SK-N-SH (cell line): Measurements from ENCODE around the gene PROSER2. TPM values are rescaled to one million over a fixed set of nuclear protein-coding genes. Genes with fewer than 3 reads are reported as not detected.

Source experiments
- CTCF ChIA-PET: fragments of 300-600, 350-600 bp; formaldehyde crosslinking; extraction: SDS; loops from one replicate; lab custom pipeline; 2021; lab: Yijun Ruan, JAX
- POLR2A ChIA-PET: fragments of 350-600 bp; sonication (Branson Sonifier 250); formaldehyde crosslinking; extraction: SDS; loops from one replicate; lab custom pipeline; 2020; ENCODE audit warnings: antibody characterized with exemption, inconsistent platforms; lab: Yijun Ruan, JAX
- DNase-seq: peaks from one replicate; pipeline ENCODE4 v3.0.0; 2012
- H2AFZ ChIP-seq: fragments of 200-600 bp; sonication (generic); 2 replicates; pipeline ENCODE4 v1.8.1; 2016; ENCODE audit warnings: antibody characterized with exemption, mild to moderate bottlenecking, low read depth
- H3F3A ChIP-seq: fragments of 200-600 bp; sonication (generic); replicated peaks from 2 replicates; pipeline ENCODE3; 2016; ENCODE audit warnings: antibody characterized with exemption, mild to moderate bottlenecking; ENCODE audit not compliant: insufficient read depth
- H3K27ac ChIP-seq, 2 experiments: fragments of 200-500 bp in 1 of 2; fragments of 200-600 bp in 1 of 2; sonication (Bioruptor generic) in 1 of 2; sonication (generic), shearing (Covaris generic) in 1 of 2; 2 replicates each; pipeline versions ENCODE4 v1.5.1 to v1.6.1; 2014 to 2016; ENCODE audit warnings: low read depth in 2 of 2, inconsistent platforms in 1 of 2, low read length in 1 of 2, mild to moderate bottlenecking in 1 of 2, mixed read lengths in 1 of 2
- H3K27me3 ChIP-seq: fragments of 200-600 bp; sonication (generic), shearing (Covaris generic); 2 replicates; pipeline ENCODE4 v1.6.1; 2016; ENCODE audit warnings: mixed run types; ENCODE audit not compliant: insufficient read depth
- H3K36me3 ChIP-seq, 2 experiments: fragments of 200-500 bp in 1 of 2; fragments of 200-600 bp in 1 of 2; sonication (Bioruptor generic) in 1 of 2; sonication (generic) in 1 of 2; replicated peaks in 1 of 2; 2 replicates each; pipeline versions ENCODE3 to v1.5.1; 2014 to 2016; ENCODE audit warnings: low read length in 1 of 2, mild to moderate bottlenecking in 1 of 2; ENCODE audit not compliant: insufficient read depth in 2 of 2, control insufficient read depth in 1 of 2
- H3K4me1 ChIP-seq, 2 experiments: fragments of 200-500 bp in 1 of 2; fragments of 200-600 bp in 1 of 2; sonication (Bioruptor generic) in 1 of 2; sonication (generic), shearing (Covaris generic) in 1 of 2; 2 replicates each; pipeline versions ENCODE4 v1.5.1 to v1.6.1; 2014 to 2016; ENCODE audit warnings: low read depth in 1 of 2, low read length in 1 of 2, mixed run types in 1 of 2; ENCODE audit not compliant: insufficient read depth in 2 of 2, control insufficient read depth in 1 of 2
- H3K4me2 ChIP-seq: fragments of 200-600 bp; sonication (generic), shearing (Covaris generic); 2 replicates; pipeline ENCODE4 v1.6.1; 2017; ENCODE audit warnings: mixed run types
- H3K4me3 ChIP-seq, 2 experiments: fragments of 200-500 bp in 1 of 2; fragments of 200-600 bp in 1 of 2; sonication (Bioruptor generic) in 1 of 2; sonication (generic), shearing (Covaris generic) in 1 of 2; 2 replicates each; pipeline versions ENCODE4 v1.5.1 to v1.8.1; 2014 to 2016; ENCODE audit warnings: low read depth in 2 of 2, inconsistent platforms in 1 of 2, low read length in 1 of 2, mild to moderate bottlenecking in 1 of 2, mixed read lengths in 1 of 2, moderate library complexity in 1 of 2
- H3K79me2 ChIP-seq: fragments of 200-600 bp; sonication (generic); 2 replicates; pipeline ENCODE4 v1.8.1; 2017; ENCODE audit warnings: mild to moderate bottlenecking; ENCODE audit not compliant: insufficient read depth
- H3K9ac ChIP-seq: fragments of 200-600 bp; sonication (generic); 2 replicates; pipeline ENCODE4 v1.6.1; 2017; ENCODE audit warnings: mixed run types
- H3K9me2 ChIP-seq: fragments of 200-600 bp; sonication (generic); 2 replicates; pipeline ENCODE4 v1.6.1; 2017; ENCODE audit warnings: mixed run types
- H3K9me3 ChIP-seq: fragments of 200-600 bp; sonication (generic); 2 replicates; pipeline ENCODE4 v1.6.1; 2017; ENCODE audit warnings: mixed run types, mild to moderate bottlenecking, moderate library complexity
- H4K20me1 ChIP-seq: fragments of 200-600 bp; sonication (generic); 2 replicates; pipeline ENCODE4 v1.6.1; 2017; ENCODE audit warnings: mild to moderate bottlenecking, mixed run types; ENCODE audit not compliant: insufficient read depth
- CHD2 ChIP-seq: fragments of 150-350 bp; IDR thresholded peaks from 2 replicates; pipeline ENCODE4 v1.6.1; 2018; ENCODE audit warnings: low read length; ENCODE audit not compliant: partially characterized antibody
- EP300 ChIP-seq, 2 experiments: IDR thresholded peaks; 2 replicates each; pipeline versions ENCODE4 v1.4.0 to v1.6.1; 2012; ENCODE audit warnings: borderline replicate concordance in 1 of 2, low read depth in 1 of 2, low read length in 1 of 2
- FOSL2 ChIP-seq: IDR thresholded peaks from 2 replicates; pipeline ENCODE4 v1.4.0; 2012; ENCODE audit warnings: low read depth, mild to moderate bottlenecking, moderate library complexity, borderline replicate concordance
- GABPA ChIP-seq: IDR thresholded peaks from 2 replicates; pipeline ENCODE4 v1.4.0; 2012; ENCODE audit warnings: low read depth, mild to moderate bottlenecking
- MXI1 ChIP-seq: IDR thresholded peaks from 2 replicates; pipeline ENCODE4 v1.6.1; 2012; ENCODE audit warnings: mild to moderate bottlenecking, low read depth, low read length, improper control_type of control experiment
- NRF1 ChIP-seq: IDR thresholded peaks from 2 replicates; pipeline ENCODE4 v1.6.1; 2012; ENCODE audit warnings: low read depth, mild to moderate bottlenecking, low read length
- POLR2AphosphoS5 ChIP-seq: IDR thresholded peaks from 2 replicates; pipeline ENCODE4 v1.6.1; 2012; ENCODE audit warnings: low read depth, low read length
- RCOR1 ChIP-seq: fragments of 150-350 bp; IDR thresholded peaks from 2 replicates; pipeline ENCODE4 v1.6.1; 2017; ENCODE audit warnings: antibody characterized with exemption, low read length
- RXRA ChIP-seq: IDR thresholded peaks from 2 replicates; pipeline ENCODE4 v1.4.0; 2012; ENCODE audit warnings: low read depth, mild to moderate bottlenecking, borderline replicate concordance
- SMC3 ChIP-seq: IDR thresholded peaks from 2 replicates; pipeline ENCODE4 v1.6.1; 2012; ENCODE audit warnings: low read depth, low read length, improper control_type of control experiment
- TEAD4 ChIP-seq: IDR thresholded peaks from 2 replicates; pipeline ENCODE4 v1.4.0; 2012; ENCODE audit warnings: mild to moderate bottlenecking, borderline replicate concordance; ENCODE audit not compliant: insufficient read depth
- WGBS: methylation state at CpG from one replicate; pipeline ENCODE4 v1.1.6; 2017; ENCODE audit warnings: low lambda C conversion rate; 5-methylcytosine and 5-hydroxymethylcytosine counted together
- polyA plus RNA-seq, 3 experiments: library from polyadenylated mRNA; depleted of rRNA; stranded (reverse); fragments of >200 nt; gene quantifications; 2 replicates each; pipeline ENCODE4 v1.2.3, GENCODE V29; 2012
- TF ChIP-seq, protein P1 (sequence below): fragments of 150-350 bp; IDR thresholded peaks from 2 replicates; pipeline ENCODE4 v1.6.1; 2017; ENCODE audit warnings: antibody characterized with exemption, low read length, low read depth, borderline replicate concordance
- TF ChIP-seq, protein P2 (sequence below): IDR thresholded peaks from 2 replicates; pipeline ENCODE4; 2012
- TF ChIP-seq, protein P3 (sequence below): IDR thresholded peaks from 2 replicates; pipeline ENCODE4 v1.6.1; 2012; ENCODE audit warnings: mild to moderate bottlenecking, low read depth, low read length, moderate library complexity
- TF ChIP-seq, protein P4 (sequence below): IDR thresholded peaks from 2 replicates; pipeline ENCODE4 v1.4.0; 2012; ENCODE audit warnings: low read depth
- TF ChIP-seq, protein P5 (sequence below): fragments of 200-600 bp; sonication (generic); IDR thresholded peaks from 2 replicates; pipeline ENCODE4 v1.6.1; 2017; ENCODE audit warnings: antibody characterized with exemption, mild to moderate bottlenecking, moderate library complexity

The PROSER2 gene
- polyA plus RNA-seq, 1 of the 3 experiments (the other 2 are of a cell fraction) = 0.95 TPM

DNA sequence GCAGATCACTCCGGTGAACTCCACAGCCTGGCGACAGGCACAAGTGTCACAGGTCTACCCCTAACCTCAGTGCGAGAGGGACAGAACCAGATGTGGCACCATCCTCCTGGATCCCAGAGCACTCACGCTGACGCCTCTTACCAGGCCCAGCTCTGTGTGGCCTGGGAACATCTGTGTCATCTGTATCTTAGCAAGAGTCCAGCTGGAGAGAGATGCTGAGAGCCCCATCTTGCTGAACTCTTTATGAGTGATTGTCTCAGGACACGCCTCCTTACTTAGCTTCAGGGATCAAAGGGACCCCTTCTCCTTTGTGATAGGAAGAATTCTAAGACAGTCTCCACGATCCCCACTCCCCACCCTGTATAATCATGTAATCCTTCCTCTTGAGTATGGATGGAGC lies 10.0 kb upstream of the PROSER2 start:
- Histone ChIP-seq H2AFZ (no peak overlapping the region), H3K4me3 (no peak overlapping the region), H3K4me1 (peaks cover 0 to 8% of the 10 kb centered on the region in 2 experiments; a peak in 1 of 4 replicates), H3K36me3 (no peaks in the 10 kb centered on the region)
- TF ChIP-seq TEAD4 (no peak), POLR2AphosphoS5 (no peak), MXI1 (no peak), EP300 (IDR thresholded peaks at IDR 0.05; ENCODE audit: borderline replicate concordance in 1 of 2, low read depth in 1 of 2, low read length in 1 of 2) (no peak), CHD2 (no peak), GABPA (no peak), NRF1 (no peak), RXRA (no peak), RCOR1 (no peak)
- TF ChIP-seq, protein P1, sequence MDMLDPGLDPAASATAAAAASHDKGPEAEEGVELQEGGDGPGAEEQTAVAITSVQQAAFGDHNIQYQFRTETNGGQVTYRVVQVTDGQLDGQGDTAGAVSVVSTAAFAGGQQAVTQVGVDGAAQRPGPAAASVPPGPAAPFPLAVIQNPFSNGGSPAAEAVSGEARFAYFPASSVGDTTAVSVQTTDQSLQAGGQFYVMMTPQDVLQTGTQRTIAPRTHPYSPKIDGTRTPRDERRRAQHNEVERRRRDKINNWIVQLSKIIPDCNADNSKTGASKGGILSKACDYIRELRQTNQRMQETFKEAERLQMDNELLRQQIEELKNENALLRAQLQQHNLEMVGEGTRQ = no peak
- TF ChIP-seq, all 33 proteins: peak for 0
- Histone ChIP-seq H3K27me3 (no peaks in the 10 kb centered on the region), H3F3A (no peaks in the 10 kb centered on the region), H3K27ac (no peak overlapping the region), H3K9ac (no peak overlapping the region), H3K9me3 (no peaks in the 10 kb centered on the region), H3K79me2 (no peaks in the 10 kb centered on the region), H4K20me1 (no peaks in the 10 kb centered on the region), H3K4me2 (no peak overlapping the region), H3K9me2 (no peaks in the 10 kb centered on the region)
- ChIA-PET POLR2A (no interaction called here), CTCF (interaction anchor here (0.7 to 1.9 kb wide), 7 partner anchors 12 to 173 kb away, joined by 3 to 6 read pairs (median 4); no protein-coding TSS in a partner anchor)
- WGBS = 77% methylated on average over 5 of the region's 7 CpGs
- no peak for DNase-seq

DNA sequence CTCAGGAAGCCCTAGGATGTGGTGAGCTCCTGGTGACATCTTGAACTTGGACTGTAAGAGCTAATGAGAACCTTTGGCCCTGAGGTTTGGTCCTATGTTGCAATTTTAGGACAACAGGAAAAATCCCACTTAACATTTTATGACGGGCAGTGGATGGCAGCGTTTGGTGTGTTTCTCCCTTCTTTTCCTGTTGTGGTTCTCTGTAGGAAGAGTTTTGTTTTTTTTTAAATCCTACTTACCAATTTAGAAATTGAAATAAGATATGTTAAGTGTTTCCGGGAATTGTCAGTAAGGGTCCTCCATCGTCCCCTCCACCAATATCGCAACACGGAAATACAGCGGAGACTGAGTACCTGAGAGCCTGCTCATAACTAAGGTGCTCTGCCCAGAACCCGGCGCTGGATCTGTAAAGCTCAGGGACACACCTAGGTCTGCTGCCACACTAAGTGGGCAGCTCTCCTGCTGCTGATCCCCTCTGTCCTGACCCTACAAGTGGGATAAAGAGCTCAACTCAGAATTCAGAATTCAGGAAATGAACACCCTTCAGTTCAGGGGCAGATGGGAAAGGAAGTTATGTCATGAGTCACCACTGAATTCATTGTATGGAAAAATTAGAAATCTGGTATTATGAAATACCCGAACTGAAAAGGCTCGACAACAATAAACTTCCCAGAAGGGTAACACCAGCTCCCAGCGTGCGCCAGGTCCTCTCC lies 9.1 kb upstream of the PROSER2 start:
- Histone ChIP-seq H3K9me2 (no peaks in the 10 kb centered on the region), H2AFZ (peak overlapping the region; percentile 94; the same call in 1 of the 2 replicates), H3F3A (no peaks in the 10 kb centered on the region), H3K4me1 (peaks cover 0 to 7% of the 10 kb centered on the region in 2 experiments; a peak in 1 of 4 replicates), H3K4me3 (no peak overlapping the region), H4K20me1 (no peaks in the 10 kb centered on the region), H3K27ac (no peak overlapping the region), H3K9ac (no peak overlapping the region), H3K9me3 (no peaks in the 10 kb centered on the region), H3K27me3 (no peaks in the 10 kb centered on the region; the same call in 1 of the 2 replicates), H3K36me3 (no peaks in the 10 kb centered on the region), H3K4me2 (no peak overlapping the region), H3K79me2 (no peaks in the 10 kb centered on the region)
- TF ChIP-seq, protein P2, sequence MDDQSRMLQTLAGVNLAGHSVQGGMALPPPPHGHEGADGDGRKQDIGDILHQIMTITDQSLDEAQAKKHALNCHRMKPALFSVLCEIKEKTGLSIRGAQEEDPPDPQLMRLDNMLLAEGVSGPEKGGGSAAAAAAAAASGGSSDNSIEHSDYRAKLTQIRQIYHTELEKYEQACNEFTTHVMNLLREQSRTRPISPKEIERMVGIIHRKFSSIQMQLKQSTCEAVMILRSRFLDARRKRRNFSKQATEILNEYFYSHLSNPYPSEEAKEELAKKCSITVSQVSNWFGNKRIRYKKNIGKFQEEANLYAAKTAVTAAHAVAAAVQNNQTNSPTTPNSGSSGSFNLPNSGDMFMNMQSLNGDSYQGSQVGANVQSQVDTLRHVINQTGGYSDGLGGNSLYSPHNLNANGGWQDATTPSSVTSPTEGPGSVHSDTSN = no peak
- TF ChIP-seq, protein P3, sequence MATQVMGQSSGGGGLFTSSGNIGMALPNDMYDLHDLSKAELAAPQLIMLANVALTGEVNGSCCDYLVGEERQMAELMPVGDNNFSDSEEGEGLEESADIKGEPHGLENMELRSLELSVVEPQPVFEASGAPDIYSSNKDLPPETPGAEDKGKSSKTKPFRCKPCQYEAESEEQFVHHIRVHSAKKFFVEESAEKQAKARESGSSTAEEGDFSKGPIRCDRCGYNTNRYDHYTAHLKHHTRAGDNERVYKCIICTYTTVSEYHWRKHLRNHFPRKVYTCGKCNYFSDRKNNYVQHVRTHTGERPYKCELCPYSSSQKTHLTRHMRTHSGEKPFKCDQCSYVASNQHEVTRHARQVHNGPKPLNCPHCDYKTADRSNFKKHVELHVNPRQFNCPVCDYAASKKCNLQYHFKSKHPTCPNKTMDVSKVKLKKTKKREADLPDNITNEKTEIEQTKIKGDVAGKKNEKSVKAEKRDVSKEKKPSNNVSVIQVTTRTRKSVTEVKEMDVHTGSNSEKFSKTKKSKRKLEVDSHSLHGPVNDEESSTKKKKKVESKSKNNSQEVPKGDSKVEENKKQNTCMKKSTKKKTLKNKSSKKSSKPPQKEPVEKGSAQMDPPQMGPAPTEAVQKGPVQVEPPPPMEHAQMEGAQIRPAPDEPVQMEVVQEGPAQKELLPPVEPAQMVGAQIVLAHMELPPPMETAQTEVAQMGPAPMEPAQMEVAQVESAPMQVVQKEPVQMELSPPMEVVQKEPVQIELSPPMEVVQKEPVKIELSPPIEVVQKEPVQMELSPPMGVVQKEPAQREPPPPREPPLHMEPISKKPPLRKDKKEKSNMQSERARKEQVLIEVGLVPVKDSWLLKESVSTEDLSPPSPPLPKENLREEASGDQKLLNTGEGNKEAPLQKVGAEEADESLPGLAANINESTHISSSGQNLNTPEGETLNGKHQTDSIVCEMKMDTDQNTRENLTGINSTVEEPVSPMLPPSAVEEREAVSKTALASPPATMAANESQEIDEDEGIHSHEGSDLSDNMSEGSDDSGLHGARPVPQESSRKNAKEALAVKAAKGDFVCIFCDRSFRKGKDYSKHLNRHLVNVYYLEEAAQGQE = no peak
- TF ChIP-seq GABPA = no peak
- TF ChIP-seq, protein P4, sequence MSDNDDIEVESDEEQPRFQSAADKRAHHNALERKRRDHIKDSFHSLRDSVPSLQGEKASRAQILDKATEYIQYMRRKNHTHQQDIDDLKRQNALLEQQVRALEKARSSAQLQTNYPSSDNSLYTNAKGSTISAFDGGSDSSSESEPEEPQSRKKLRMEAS = no peak
- TF ChIP-seq SMC3 = no peak
- TF ChIP-seq FOSL2 = no peak
- TF ChIP-seq, protein P5, sequence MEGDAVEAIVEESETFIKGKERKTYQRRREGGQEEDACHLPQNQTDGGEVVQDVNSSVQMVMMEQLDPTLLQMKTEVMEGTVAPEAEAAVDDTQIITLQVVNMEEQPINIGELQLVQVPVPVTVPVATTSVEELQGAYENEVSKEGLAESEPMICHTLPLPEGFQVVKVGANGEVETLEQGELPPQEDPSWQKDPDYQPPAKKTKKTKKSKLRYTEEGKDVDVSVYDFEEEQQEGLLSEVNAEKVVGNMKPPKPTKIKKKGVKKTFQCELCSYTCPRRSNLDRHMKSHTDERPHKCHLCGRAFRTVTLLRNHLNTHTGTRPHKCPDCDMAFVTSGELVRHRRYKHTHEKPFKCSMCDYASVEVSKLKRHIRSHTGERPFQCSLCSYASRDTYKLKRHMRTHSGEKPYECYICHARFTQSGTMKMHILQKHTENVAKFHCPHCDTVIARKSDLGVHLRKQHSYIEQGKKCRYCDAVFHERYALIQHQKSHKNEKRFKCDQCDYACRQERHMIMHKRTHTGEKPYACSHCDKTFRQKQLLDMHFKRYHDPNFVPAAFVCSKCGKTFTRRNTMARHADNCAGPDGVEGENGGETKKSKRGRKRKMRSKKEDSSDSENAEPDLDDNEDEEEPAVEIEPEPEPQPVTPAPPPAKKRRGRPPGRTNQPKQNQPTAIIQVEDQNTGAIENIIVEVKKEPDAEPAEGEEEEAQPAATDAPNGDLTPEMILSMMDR = no peak
- ChIA-PET CTCF (interaction anchor here (0.8 to 1.9 kb wide), 6 partner anchors 11 to 619 kb away, joined by 3 to 6 read pairs (median 4); no protein-coding TSS in a partner anchor), POLR2A (no interaction called here)
- 84% methylated on average over 11 of the region's 13 CpGs for WGBS
- DNase-seq = no peak
